Endothelial cell (in vitro differentiated cells): ENCODE results near the gene FAM83C. TPM values are rescaled to one million over a fixed set of nuclear protein-coding genes. Genes with fewer than 3 reads are reported as not detected.

Experiments
- DNase-seq: peaks from one replicate; pipeline ENCODE4 v3.0.0; 2021; ENCODE audit warnings: low spot score
- H3K27ac Mint-ChIP-seq: one replicate; pipeline ENCODE4 v1.8.0; 2021; ENCODE audit warnings: mixed read lengths, inconsistent platforms; ENCODE audit not compliant: unreplicated experiment
- H3K27me3 Mint-ChIP-seq: one replicate; pipeline ENCODE4 v1.8.0; 2021; ENCODE audit warnings: mild to moderate bottlenecking, moderate library complexity, mixed read lengths, inconsistent platforms; ENCODE audit not compliant: unreplicated experiment
- H3K36me3 Mint-ChIP-seq: one replicate; pipeline ENCODE4 v1.8.0; 2021; ENCODE audit warnings: mild to moderate bottlenecking, low read depth, mixed read lengths, inconsistent platforms; ENCODE audit not compliant: unreplicated experiment
- H3K4me1 Mint-ChIP-seq: one replicate; pipeline ENCODE4 v1.8.0; 2021; ENCODE audit warnings: mild to moderate bottlenecking, mixed read lengths, inconsistent platforms; ENCODE audit not compliant: unreplicated experiment
- H3K4me3 Mint-ChIP-seq: one replicate; pipeline ENCODE4 v1.8.0; 2021; ENCODE audit warnings: mild to moderate bottlenecking, mixed read lengths, inconsistent platforms; ENCODE audit not compliant: unreplicated experiment
- H3K9me3 Mint-ChIP-seq: one replicate; pipeline ENCODE4 v1.8.0; 2021; ENCODE audit warnings: mixed read lengths, inconsistent platforms; ENCODE audit not compliant: unreplicated experiment
- total RNA-seq: library from RNA; stranded (reverse); fragmentation: NEBNext Ultra II Directional; extraction: Animal tissue kit (Norgen Biotek cat#: 25700); gene quantifications from one replicate; pipeline ENCODE4 v1.2.1, GENCODE V29; 2021; ENCODE audit not compliant: unreplicated experiment
- TF ChIP-seq, protein P1 (sequence below): fragments of 200-600 bp; sonication (generic); IDR thresholded peaks from one replicate; pipeline ENCODE4 v1.5.0; 2021; ENCODE audit warnings: antibody characterized with exemption; ENCODE audit not compliant: unreplicated experiment

The FAM83C gene
- total RNA-seq, 1 donor from 2014 or later: not detected

DNA sequence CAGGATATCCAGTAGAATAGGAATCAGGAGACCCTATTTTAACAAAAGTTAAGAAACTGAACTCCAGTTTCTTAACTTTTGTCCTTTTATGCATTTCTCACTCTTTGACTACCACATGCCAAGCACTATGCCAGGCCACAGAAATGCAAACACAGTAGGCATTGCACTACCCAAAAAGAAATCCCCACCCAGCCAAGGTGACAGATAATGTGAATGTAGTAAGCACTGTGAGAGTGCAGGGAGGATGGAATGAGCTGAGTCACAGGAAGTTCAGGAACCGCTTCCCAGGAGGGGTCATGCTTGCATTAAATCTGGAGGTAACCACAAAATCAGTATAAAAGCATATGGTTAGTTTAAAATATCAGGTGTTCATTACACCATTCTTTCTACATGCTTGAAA is 20.1 kb upstream of the FAM83C start:
- H3K4me1 Mint-ChIP-seq: peaks cover 22% of the 10 kb centered on the region
- no peak overlapping the region for H3K27ac Mint-ChIP-seq
- TF ChIP-seq, protein P1, sequence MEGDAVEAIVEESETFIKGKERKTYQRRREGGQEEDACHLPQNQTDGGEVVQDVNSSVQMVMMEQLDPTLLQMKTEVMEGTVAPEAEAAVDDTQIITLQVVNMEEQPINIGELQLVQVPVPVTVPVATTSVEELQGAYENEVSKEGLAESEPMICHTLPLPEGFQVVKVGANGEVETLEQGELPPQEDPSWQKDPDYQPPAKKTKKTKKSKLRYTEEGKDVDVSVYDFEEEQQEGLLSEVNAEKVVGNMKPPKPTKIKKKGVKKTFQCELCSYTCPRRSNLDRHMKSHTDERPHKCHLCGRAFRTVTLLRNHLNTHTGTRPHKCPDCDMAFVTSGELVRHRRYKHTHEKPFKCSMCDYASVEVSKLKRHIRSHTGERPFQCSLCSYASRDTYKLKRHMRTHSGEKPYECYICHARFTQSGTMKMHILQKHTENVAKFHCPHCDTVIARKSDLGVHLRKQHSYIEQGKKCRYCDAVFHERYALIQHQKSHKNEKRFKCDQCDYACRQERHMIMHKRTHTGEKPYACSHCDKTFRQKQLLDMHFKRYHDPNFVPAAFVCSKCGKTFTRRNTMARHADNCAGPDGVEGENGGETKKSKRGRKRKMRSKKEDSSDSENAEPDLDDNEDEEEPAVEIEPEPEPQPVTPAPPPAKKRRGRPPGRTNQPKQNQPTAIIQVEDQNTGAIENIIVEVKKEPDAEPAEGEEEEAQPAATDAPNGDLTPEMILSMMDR: no peak
- H3K4me3 Mint-ChIP-seq: no peak overlapping the region
- no peaks in the 10 kb centered on the region for H3K27me3 Mint-ChIP-seq
- no peaks in the 10 kb centered on the region for H3K36me3 Mint-ChIP-seq
- no peak for DNase-seq
- no peaks in the 10 kb centered on the region for H3K9me3 Mint-ChIP-seq

DNA sequence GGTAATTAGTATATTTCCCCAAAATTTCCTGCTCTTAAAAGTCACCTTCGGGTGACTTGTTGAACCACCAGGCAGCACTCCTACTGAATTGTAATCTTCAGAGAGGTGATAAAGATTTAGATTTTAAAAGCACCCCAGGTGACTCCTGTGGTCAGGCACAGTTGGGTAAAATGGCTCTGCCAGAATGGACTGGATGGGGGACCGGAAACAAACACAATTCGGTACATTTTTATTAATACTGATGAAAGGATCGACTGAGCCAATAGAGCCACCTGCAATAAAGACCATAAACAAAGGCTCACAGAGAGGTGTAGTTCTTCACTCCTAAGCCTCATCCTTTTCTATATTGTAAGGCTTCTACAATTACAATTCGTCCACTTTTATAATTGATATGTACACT is 19.6 kb upstream of the FAM83C start:
- no peak overlapping the region for H3K4me3 Mint-ChIP-seq
- no peaks in the 10 kb centered on the region for H3K9me3 Mint-ChIP-seq
- H3K27ac Mint-ChIP-seq: no peak overlapping the region
- H3K4me1 Mint-ChIP-seq: peaks cover 22% of the 10 kb centered on the region
- H3K27me3 Mint-ChIP-seq: peaks cover under 1% of the 10 kb centered on the region
- DNase-seq: no peak
- TF ChIP-seq, protein P1: no peak
- no peaks in the 10 kb centered on the region for H3K36me3 Mint-ChIP-seq

DNA sequence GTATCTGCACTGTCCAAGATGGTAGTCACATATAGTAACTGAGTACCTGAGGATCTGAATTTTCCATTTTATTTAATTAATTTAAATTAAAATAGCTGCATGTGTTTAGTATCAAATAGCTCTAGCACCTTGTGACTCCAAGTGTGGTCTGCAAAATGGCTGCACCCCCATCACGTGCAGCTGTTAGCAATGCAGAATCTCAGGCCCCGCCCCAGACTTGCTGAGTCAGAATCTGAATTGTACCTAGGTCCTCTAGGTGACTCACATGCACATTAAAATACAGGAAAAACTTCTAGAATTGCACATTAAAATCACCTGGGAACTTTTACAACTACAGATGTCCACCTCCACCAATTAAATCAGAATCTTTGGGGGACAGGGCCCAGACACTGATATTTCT is 19.2 kb upstream of the FAM83C start:
- peaks cover 22% of the 10 kb centered on the region for H3K4me1 Mint-ChIP-seq
- peaks cover 2% of the 10 kb centered on the region for H3K36me3 Mint-ChIP-seq
- no peak for DNase-seq
- H3K27ac Mint-ChIP-seq: no peak overlapping the region
- TF ChIP-seq, protein P1: no peak
- H3K27me3 Mint-ChIP-seq: peaks cover 4% of the 10 kb centered on the region
- no peak overlapping the region for H3K4me3 Mint-ChIP-seq
- no peaks in the 10 kb centered on the region for H3K9me3 Mint-ChIP-seq

DNA sequence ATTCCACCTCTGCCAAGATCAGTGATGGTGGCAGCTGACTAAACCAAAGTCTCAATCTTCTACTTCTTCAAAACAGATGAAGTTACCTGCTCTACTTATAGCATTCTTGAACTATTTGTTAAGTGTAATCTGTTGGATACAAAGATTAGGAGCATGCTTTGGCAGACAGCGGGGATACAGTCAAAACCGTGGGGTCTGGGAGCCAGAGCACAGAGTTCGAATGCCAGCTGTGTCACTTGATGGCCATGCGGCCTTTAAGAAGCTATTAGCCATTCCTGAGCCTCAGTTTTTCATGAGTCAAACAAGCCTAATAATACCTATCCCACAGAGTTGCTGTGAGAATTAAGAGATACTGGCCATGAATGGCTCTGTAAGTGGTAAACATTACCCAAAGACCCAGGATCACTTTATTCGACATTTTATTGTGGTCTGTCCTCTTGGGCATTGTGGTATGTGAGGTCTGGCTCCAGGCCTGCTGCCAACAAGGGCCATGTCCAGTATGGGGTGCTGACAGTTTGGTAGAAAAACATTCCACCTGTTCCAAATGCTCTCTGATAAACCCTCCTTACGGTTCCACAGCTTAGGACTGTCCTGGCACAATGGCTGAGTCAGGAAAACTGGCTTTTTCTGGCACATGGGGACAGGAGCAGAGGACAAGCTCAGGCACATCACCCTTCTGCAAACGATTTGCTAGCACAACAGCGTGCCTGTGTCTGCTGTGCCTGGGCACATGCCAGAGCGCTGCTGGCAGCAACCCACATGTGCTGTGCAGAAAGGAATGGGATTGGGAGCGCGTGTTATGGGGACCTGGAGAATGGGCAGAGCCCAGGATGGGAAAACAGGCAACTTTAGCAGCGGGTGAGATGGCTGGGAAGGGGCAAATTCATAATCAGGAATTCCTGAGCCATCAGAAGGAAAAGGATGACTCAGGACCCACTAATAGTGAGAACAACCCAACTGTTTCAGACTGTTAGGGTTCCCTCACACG is 15.7 kb upstream of the FAM83C start:
- Mint-ChIP-seq H3K4me3 (no peak overlapping the region), H3K9me3 (no peaks in the 10 kb centered on the region), H3K36me3 (peaks cover 3% of the 10 kb centered on the region), H3K27ac (peak overlapping the region; percentile 68), H3K27me3 (peaks cover 13% of the 10 kb centered on the region), H3K4me1 (peaks cover 16% of the 10 kb centered on the region)
- no peak for DNase-seq
- TF ChIP-seq, protein P1: no peak

DNA sequence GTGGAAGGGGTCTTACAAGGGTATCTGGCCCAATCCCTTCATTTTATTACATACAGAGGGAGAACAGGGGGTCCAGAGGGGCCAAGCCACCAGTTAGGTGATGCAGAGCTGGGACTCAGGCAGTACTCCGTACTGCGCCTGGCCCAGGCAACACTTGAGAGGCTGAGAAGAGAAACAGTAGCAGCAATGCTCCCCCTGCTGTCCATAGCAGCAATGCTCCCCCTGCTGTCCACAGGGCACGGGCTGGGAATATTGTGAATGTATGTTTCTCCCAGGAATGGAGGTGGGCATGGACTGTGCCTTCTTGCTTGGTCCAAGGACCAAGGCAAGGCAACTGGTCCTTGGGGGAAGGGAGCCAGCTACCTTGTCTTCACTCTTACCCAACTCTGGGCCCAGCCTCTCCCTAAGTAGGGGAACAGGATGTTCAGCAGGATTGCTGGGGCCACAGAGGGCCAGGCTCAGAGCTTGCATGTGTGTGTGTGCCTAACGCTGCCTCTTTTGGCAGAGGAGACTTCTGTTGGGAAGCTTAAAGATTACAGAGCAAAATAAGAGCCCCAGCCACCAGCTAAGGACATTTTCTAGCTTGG is 14.8 kb upstream of the FAM83C start:
- peaks cover 3% of the 10 kb centered on the region for H3K36me3 Mint-ChIP-seq
- TF ChIP-seq, protein P1: no peak
- no peak overlapping the region for H3K27ac Mint-ChIP-seq
- peaks cover 13% of the 10 kb centered on the region for H3K27me3 Mint-ChIP-seq
- peak; percentile 74 for DNase-seq
- no peaks in the 10 kb centered on the region for H3K9me3 Mint-ChIP-seq
- H3K4me1 Mint-ChIP-seq: peaks cover 8% of the 10 kb centered on the region
- H3K4me3 Mint-ChIP-seq: no peak overlapping the region
